BE2C (cell line): Measurements from ENCODE around the gene ERF.

Experiments
- DNase-seq: peaks from one replicate; pipeline ENCODE4 v3.0.0-alpha.2; 2020
- H3K27me3 ChIP-seq: fragments of 250-450 bp; sonication (Bioruptor Pico); 2 replicates; pipeline ENCODE4 v1.5.1; 2020; ENCODE audit warnings: mild to moderate bottlenecking
- H3K36me3 ChIP-seq: fragments of 250-450 bp; sonication (Bioruptor Pico); 2 replicates; pipeline ENCODE4 v1.5.1; 2020; ENCODE audit warnings: mild to moderate bottlenecking
- H3K4me1 ChIP-seq: fragments of 250-450 bp; sonication (Bioruptor Pico); 2 replicates; pipeline ENCODE4 v1.5.1; 2020
- H3K4me3 ChIP-seq: 2 replicates; pipeline ENCODE4 v1.5.1; 2011; ENCODE audit warnings: low read depth, low read length
- H3K9me3 ChIP-seq: fragments of 250-450 bp; sonication (Bioruptor Pico); 2 replicates; pipeline ENCODE4 v1.5.1; 2020
- CTCF ChIP-seq: IDR thresholded peaks from 2 replicates; pipeline ENCODE4 v1.5.1; 2012; ENCODE audit warnings: mild to moderate bottlenecking, low read depth, low read length

Gene ERF

GRCh38 chr19:42292042-42292960 lies 37.4 kb upstream of the ERF start:
- peaks cover 81% of the 10 kb centered on the region for H3K36me3 ChIP-seq
- H3K27me3 ChIP-seq: no peaks in the 10 kb centered on the region
- no peaks in the 10 kb centered on the region for H3K9me3 ChIP-seq
- no peak overlapping the region for H3K4me3 ChIP-seq
- DNase-seq: no peak
- TF ChIP-seq CTCF: no peak
- 0 out of 2 replicates have a peak, but pooled peaks cover 2% of the 10 kb centered on the region for H3K4me1 ChIP-seq

DNA sequence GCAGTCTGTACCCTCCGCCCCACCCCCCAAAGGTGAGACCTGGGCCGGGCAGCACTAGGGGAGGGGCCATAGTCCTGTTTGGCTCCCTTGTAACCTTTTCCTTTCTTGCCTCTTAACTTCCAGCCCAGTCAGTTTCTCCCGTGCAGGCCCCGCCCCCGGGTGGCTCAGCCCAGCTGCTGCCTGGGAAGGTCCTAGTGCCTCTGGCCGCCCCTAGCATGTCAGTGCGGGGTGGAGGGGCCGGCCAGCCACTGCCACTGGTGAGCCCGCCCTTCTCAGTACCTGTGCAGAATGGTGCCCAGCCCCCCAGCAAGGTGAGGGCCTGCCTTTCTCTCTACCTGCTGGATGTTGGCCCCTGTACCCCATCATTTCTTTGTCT lies 36.5 kb upstream of the ERF start:
- H3K4me1 ChIP-seq: peaks cover 6% of the 10 kb centered on the region
- H3K36me3 ChIP-seq: peaks cover 80% of the 10 kb centered on the region
- TF ChIP-seq CTCF: no peak

GRCh38 chr19:42290523-42291434 lies 35.9 kb upstream of the ERF start:
- peaks cover 80% of the 10 kb centered on the region for H3K36me3 ChIP-seq
- no peaks in the 10 kb centered on the region for H3K9me3 ChIP-seq
- peak; percentile 91 for DNase-seq
- peaks cover 6% of the 10 kb centered on the region for H3K4me1 ChIP-seq
- peak; percentile 93 for TF ChIP-seq CTCF
- no peaks in the 10 kb centered on the region for H3K27me3 ChIP-seq
- H3K4me3 ChIP-seq: no peak overlapping the region

More for the DNA sequence above, 36.5 kb upstream of the ERF start:
- Histone ChIP-seq H3K4me3 (no peak overlapping the region), H3K9me3 (no peaks in the 10 kb centered on the region), H3K27me3 (no peaks in the 10 kb centered on the region)
- no peak for DNase-seq

GRCh38 chr19:42290136-42290522 lies 35.2 kb upstream of the ERF start:
- peaks cover 6% of the 10 kb centered on the region for H3K4me1 ChIP-seq
- TF ChIP-seq CTCF: no peak
- no peak overlapping the region for H3K4me3 ChIP-seq
- no peak for DNase-seq
- H3K27me3 ChIP-seq: no peaks in the 10 kb centered on the region
- H3K9me3 ChIP-seq: no peaks in the 10 kb centered on the region
- peaks cover 80% of the 10 kb centered on the region for H3K36me3 ChIP-seq

GRCh38 chr19:42289556-42290041 lies 34.7 kb upstream of the ERF start:
- Histone ChIP-seq H3K9me3 (no peaks in the 10 kb centered on the region), H3K4me1 (peaks cover 6% of the 10 kb centered on the region)

More at GRCh38 chr19:42289556-42290041, 34.7 kb upstream of the ERF start:
- no peak overlapping the region for H3K4me3 ChIP-seq
- no peak for TF ChIP-seq CTCF
- no peaks in the 10 kb centered on the region for H3K27me3 ChIP-seq
- no peak for DNase-seq
- peaks cover 77% of the 10 kb centered on the region for H3K36me3 ChIP-seq
